Measurements from ENCODE around the gene WNT3. TPM values are rescaled to one million over a fixed set of nuclear protein-coding genes. Genes with fewer than 3 reads are reported as not detected.

The WNT3 gene
- total and polyA plus RNA-seq, 11 donors: 0.32 to 2.2 (median 1.2) TPM

GRCh38 chr17:46719891-46720290 is 98.6 kb downstream of the WNT3 start:
- H3K9me3 ChIP-seq: no peaks in the 10 kb centered on the region
- H3K36me3 ChIP-seq: peaks cover 0 to 27% (median 17%) of the 10 kb centered on the region in 9 donors
- no peak for TF ChIP-seq POLR2A (IDR thresholded peaks at IDR 0.05)
- peaks cover 0 to 12% (median 0%) of the 10 kb centered on the region in 12 donors for H3K4me1 ChIP-seq
- intact Hi-C loops (cut with DNase I): loop anchor here in 1 of 10 donors (10.0 kb wide), 1 partner anchor 45 kb away; no protein-coding TSS in a partner anchor
- ATAC-seq (no peak), DNase-seq (no peak)
- H3K27ac ChIP-seq: no peak overlapping the region
- no peak overlapping the region for H3K4me3 ChIP-seq
- H3K27me3 ChIP-seq: no peaks in the 10 kb centered on the region
- 55 to 70% (median 59%) methylated on average over 3 of the region's 3 CpGs for WGBS, 4 donors

GRCh38 chr17:46717999-46718398 is 100.5 kb downstream of the WNT3 start:
- H3K27me3 ChIP-seq: no peaks in the 10 kb centered on the region
- ATAC-seq: no peak
- peaks cover 0 to 12% (median 0%) of the 10 kb centered on the region in 12 donors for H3K4me1 ChIP-seq
- no peak for DNase-seq
- no peak overlapping the region for H3K4me3 ChIP-seq
- no peaks in the 10 kb centered on the region for H3K9me3 ChIP-seq
- TF ChIP-seq, protein P1, sequence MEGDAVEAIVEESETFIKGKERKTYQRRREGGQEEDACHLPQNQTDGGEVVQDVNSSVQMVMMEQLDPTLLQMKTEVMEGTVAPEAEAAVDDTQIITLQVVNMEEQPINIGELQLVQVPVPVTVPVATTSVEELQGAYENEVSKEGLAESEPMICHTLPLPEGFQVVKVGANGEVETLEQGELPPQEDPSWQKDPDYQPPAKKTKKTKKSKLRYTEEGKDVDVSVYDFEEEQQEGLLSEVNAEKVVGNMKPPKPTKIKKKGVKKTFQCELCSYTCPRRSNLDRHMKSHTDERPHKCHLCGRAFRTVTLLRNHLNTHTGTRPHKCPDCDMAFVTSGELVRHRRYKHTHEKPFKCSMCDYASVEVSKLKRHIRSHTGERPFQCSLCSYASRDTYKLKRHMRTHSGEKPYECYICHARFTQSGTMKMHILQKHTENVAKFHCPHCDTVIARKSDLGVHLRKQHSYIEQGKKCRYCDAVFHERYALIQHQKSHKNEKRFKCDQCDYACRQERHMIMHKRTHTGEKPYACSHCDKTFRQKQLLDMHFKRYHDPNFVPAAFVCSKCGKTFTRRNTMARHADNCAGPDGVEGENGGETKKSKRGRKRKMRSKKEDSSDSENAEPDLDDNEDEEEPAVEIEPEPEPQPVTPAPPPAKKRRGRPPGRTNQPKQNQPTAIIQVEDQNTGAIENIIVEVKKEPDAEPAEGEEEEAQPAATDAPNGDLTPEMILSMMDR (IDR thresholded peaks at IDR 0.05): no peak
- TF ChIP-seq POLR2A (IDR thresholded peaks at IDR 0.05): no peak
- intact Hi-C loops (cut with DNase I): loop anchor here in 1 of 10 donors (10.0 kb wide), 1 partner anchor 47 kb away; no protein-coding TSS in a partner anchor
- H3K36me3 ChIP-seq: peaks cover 0 to 46% (median 29%) of the 10 kb centered on the region in 9 donors
- no peak overlapping the region for H3K27ac ChIP-seq
- 96 to 100% (median 98%) methylated on average over 4 of the region's 4 CpGs for WGBS, 4 donors

Other genes starting within 250 kb of the WNT3 start
- 10 to 100 TPM in 1 of 9 donors, 1 to 10 TPM in 8; 3.4 to 11.6 (median 5.9) TPM for gene ARL17A, start 239.0 kb downstream of the WNT3 start, total RNA-seq
- gene ARL17A, start 239.0 kb downstream of the WNT3 start, polyA plus RNA-seq: 1 to 10 TPM; 4.0 to 7.0 TPM
- gene NSF, start 228.0 kb downstream of the WNT3 start, total RNA-seq: 10 to 100 TPM; 11.4 to 33.9 (median 21.0) TPM
- 10 to 100 TPM in 1 of 2 donors, 1 to 10 TPM in 1; 5.4 to 23.8 TPM for gene NSF, start 228.0 kb downstream of the WNT3 start, polyA plus RNA-seq
- gene WNT9B, start 32.9 kb upstream of the WNT3 start, total RNA-seq: 1 to 10 TPM in 2 of 9 donors, under 1 TPM in 7; 0.19 to 1.4 (median 0.81) TPM
- gene WNT9B, start 32.9 kb upstream of the WNT3 start, polyA plus RNA-seq: under 1 TPM; 0.53 TPM
- gene GOSR2, start 104.5 kb upstream of the WNT3 start, total RNA-seq: 10 to 100 TPM; 20.9 to 55.1 (median 38.4) TPM
- gene GOSR2, start 104.5 kb upstream of the WNT3 start, polyA plus RNA-seq: 10 to 100 TPM; 24.3 to 53.8 TPM
- gene RPRML, start 160.6 kb upstream of the WNT3 start, total RNA-seq: under 1 TPM in 3 of 9 donors, not detected in 6; 0.25 to 0.37 (median 0.29) TPM
- under 1 TPM in 1 of 2 donors, not detected in 1; 0.15 TPM for gene RPRML, start 160.6 kb upstream of the WNT3 start, polyA plus RNA-seq

Measured in heart left ventricle (tissue), 16 donors.